HUES48 (cell line): ENCODE results near the gene PNCK.
"Not testable (repeated sequence)": the region's sequence is repeated elsewhere in the genome, so short reads cannot be mapped to it uniquely, and the experiment has no call there.

ENCODE experiments used
- H3K27ac ChIP-seq: one replicate; pipeline ENCODE4 v1.7.0; 2013; ENCODE audit warnings: low read depth, low read length, inconsistent platforms
- H3K27me3 ChIP-seq: 2 replicates; pipeline ENCODE4 v1.6.1; 2013; ENCODE audit warnings: mild to moderate bottlenecking, low read length; ENCODE audit not compliant: control insufficient read depth, insufficient read depth
- H3K36me3 ChIP-seq: 2 replicates; pipeline ENCODE4 v1.6.1; 2013; ENCODE audit warnings: low read length; ENCODE audit not compliant: control insufficient read depth, insufficient read depth
- H3K4me1 ChIP-seq: 2 replicates; pipeline ENCODE4 v1.6.1; 2013; ENCODE audit warnings: mild to moderate bottlenecking, low read length; ENCODE audit not compliant: control insufficient read depth, insufficient read depth
- H3K4me3 ChIP-seq: 2 replicates; pipeline ENCODE4 v1.5.1; 2013; ENCODE audit warnings: mild to moderate bottlenecking, low read depth, low read length
- H3K9ac ChIP-seq: 2 replicates; pipeline ENCODE4 v1.6.1; 2013; ENCODE audit warnings: mild to moderate bottlenecking, low read depth, low read length, moderate library complexity
- H3K9me3 ChIP-seq: 2 replicates; pipeline ENCODE4 v1.6.1; 2013; ENCODE audit warnings: low read length; ENCODE audit not compliant: control insufficient read depth, insufficient read depth

Gene PNCK

GRCh38 chrX:153691032-153691827, 17.6 kb upstream of the PNCK start:
- not testable (repeated sequence) for H3K9ac ChIP-seq

GRCh38 chrX:153690466-153690865, 16.9 kb upstream of the PNCK start:
- Histone ChIP-seq H3K9me3 (peaks cover 14% of the 10 kb centered on the region; the same call in 1 of the 2 replicates), H3K4me1 (peaks cover 9% of the 10 kb centered on the region; the same call in 1 of the 2 replicates), H3K4me3 (0 out of 2 replicates have a peak overlapping the region, but pooled peaks have one; percentile 55), H3K36me3 (peaks cover 24% of the 10 kb centered on the region), H3K27ac (no peak overlapping the region), H3K27me3 (no peaks in the 10 kb centered on the region), H3K9ac (no peak overlapping the region)

More at GRCh38 chrX:153691032-153691827, 17.6 kb upstream of the PNCK start:
- not testable (repeated sequence) for H3K27me3 ChIP-seq, H3K4me3 ChIP-seq, H3K4me1 ChIP-seq, H3K27ac ChIP-seq
- peaks cover 14% of the 10 kb centered on the region; the same call in 1 of the 2 replicates for H3K9me3 ChIP-seq
- H3K36me3 ChIP-seq = peaks cover 31% of the 10 kb centered on the region

DNA sequence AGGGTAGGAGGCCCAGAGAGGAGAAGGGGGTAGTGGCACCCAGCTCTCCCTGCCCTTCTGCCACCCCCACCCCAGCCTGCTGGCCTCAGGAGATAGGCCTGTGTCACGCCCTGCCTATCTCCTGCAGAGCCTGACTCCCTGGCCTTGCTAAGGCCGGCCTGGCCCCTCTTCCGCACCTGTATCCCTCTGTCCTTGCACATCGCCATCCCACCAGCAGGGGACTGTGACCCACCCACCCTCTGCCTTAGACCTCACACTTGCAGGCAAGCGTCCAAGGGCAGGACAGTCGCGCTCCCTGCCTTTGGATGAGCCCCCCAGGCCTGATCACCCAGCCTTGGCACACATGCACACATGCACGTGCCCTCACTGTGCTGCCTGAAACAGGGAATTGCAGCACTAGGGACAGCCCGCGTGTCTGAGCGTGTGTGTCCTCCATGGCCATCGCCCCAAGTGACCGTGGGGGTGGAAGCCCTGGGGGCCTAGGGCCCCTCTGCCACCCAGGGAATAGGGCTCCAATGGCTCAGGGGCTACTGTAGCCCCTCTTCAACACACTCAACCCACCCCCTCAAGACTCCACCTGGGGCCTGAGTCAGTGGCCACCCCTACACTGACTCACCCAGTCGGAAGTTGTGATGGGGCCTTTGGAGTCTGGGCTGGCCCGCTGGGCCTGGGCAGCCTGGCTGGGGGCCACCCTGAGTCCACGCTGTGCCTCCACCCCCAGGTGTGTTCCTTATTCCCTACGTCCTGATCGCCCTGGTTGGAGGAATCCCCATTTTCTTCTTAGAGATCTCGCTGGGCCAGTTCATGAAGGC, 16.2 kb upstream of the PNCK start:
- Histone ChIP-seq H3K4me3 (peak overlapping the region; percentile 55; the same call in 1 of the 2 replicates), H3K4me1 (peaks cover 12% of the 10 kb centered on the region; the same call in 1 of the 2 replicates), H3K27me3 (no peaks in the 10 kb centered on the region), H3K9me3 (peaks cover 14% of the 10 kb centered on the region; the same call in 1 of the 2 replicates), H3K36me3 (peaks cover 24% of the 10 kb centered on the region), H3K9ac (no peak overlapping the region; the same call in 1 of the 2 replicates), H3K27ac (no peak overlapping the region)

DNA sequence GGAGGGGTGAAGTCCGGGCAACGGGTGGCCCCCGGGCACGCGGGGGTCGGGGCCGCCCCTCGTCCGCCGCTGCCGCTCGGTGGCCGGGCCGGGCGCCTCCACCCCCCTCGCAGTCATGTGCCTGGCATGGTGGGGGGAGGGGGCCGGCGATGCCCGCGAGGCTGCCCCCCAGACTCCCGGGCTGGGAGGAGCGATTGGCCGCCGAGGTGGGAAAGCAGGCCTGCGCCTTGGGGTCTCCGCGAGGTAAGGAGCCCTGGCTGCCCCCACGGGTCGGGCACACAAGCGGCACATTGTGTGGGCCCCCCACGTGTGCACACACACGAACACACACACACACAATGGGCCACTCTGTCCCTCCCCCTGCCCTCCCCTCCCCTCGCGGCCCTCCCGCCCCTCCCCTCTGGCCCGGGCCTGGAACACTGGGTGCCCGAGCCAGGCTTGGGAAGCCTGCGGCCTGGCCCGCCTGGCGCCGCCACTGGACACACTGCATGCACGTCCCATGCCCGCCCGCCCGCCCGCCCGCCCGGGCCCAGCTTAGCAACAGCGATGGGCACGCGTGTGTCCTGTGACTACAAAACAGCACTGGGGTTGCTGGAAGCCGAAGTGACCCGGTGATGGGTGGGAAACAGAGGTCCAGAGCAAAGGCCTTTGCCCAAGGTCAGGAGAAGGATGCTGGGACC, 15.4 kb upstream of the PNCK start:
- peak overlapping the region; percentile 55; the same call in 1 of the 2 replicates for H3K4me3 ChIP-seq

DNA sequence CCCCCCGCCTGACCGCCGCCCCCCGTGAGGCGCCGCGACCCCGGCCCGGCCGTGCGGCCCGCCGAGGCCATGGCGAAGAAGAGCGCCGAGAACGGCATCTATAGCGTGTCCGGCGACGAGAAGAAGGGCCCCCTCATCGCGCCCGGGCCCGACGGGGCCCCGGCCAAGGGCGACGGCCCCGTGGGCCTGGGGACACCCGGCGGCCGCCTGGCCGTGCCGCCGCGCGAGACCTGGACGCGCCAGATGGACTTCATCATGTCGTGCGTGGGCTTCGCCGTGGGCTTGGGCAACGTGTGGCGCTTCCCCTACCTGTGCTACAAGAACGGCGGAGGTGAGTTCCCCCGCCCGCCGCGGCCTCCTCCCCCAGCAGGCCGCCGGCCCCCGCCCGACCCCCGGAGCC, 14.9 kb upstream of the PNCK start:
- H3K9ac ChIP-seq = no peak overlapping the region; the same call in 1 of the 2 replicates
- H3K9me3 ChIP-seq = peaks cover 22% of the 10 kb centered on the region
- H3K27ac ChIP-seq = no peak overlapping the region
- H3K36me3 ChIP-seq = peaks cover 24% of the 10 kb centered on the region; the same call in 1 of the 2 replicates
- peak overlapping the region; percentile 55; the same call in 1 of the 2 replicates for H3K4me3 ChIP-seq
- peaks cover 12% of the 10 kb centered on the region; the same call in 1 of the 2 replicates for H3K4me1 ChIP-seq
- H3K27me3 ChIP-seq = no peaks in the 10 kb centered on the region

More for the DNA sequence above, 15.4 kb upstream of the PNCK start:
- Histone ChIP-seq H3K9me3 (peaks cover 17% of the 10 kb centered on the region), H3K4me1 (peaks cover 12% of the 10 kb centered on the region; the same call in 1 of the 2 replicates), H3K27me3 (no peaks in the 10 kb centered on the region), H3K36me3 (peaks cover 24% of the 10 kb centered on the region), H3K9ac (no peak overlapping the region; the same call in 1 of the 2 replicates), H3K27ac (no peak overlapping the region)

GRCh38 chrX:153688071-153688470, 14.5 kb upstream of the PNCK start:
- Histone ChIP-seq H3K9ac (no peak overlapping the region), H3K27ac (no peak overlapping the region), H3K4me1 (peaks cover 12% of the 10 kb centered on the region; the same call in 1 of the 2 replicates), H3K9me3 (peaks cover 24% of the 10 kb centered on the region), H3K27me3 (no peaks in the 10 kb centered on the region), H3K4me3 (no peak overlapping the region), H3K36me3 (peaks cover 21% of the 10 kb centered on the region; the same call in 1 of the 2 replicates)

DNA sequence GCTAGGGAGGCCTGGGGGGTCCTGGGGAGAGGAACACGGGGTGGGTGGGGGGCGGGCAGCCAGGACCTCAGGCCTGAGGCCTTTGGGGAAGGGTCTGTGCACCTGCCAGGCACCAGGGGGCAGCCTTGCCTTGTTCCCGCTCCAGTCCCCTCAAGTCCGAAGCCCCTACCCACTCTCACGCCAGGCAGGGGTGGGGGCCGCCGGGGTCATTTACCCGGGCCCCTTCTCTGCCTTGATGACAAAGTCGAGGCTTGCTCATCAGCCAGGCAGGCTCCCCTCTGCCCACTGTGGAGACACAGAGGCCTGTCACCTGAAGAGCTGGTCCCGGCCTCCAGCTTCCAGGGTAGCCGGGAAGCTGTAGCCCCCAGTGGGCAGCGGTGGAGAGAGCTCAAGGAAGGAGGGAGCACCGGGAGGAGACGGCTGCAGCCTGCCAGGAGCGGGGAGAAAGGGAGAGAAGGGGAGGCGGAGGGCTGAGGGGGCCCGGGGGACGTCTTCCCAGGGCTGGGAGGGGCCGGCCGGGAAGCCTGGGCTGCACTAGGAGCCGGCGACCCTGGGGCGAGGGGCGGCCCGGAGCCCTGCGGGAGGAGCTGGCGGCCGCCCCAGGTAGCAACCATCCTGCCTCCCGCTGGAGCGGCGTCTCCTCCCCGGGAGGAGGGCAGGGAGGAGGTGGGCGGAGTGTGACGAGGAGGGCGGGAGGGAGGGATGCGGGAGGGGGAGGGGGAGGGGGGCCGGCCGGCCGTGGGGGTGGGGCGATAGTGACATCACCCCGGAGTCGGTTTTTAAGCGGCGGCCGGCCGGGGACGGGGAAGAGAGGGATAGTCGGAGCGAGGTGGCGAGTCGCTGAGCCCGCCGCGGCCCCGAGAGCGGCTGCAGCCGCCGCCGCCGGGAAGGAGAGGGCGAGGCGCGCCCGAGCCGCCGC, 13.8 kb upstream of the PNCK start, which contains the start of gene SLC6A8:
Gene SLC6A8 (plus strand): TSS at position 806 of the 919 bp plus-strand sequence. CDS start 649 bp downstream, outside the sequence.
- H3K4me3 ChIP-seq = peak within 1 kb of the TSS; percentile 55; the same call in 1 of the 2 replicates
- peaks cover 15% of the 10 kb centered on the region; the same call in 1 of the 2 replicates for H3K36me3 ChIP-seq
- H3K9me3 ChIP-seq = peaks cover 24% of the 10 kb centered on the region
- no peaks in the 10 kb centered on the region for H3K27me3 ChIP-seq
- H3K27ac ChIP-seq = peak within 1 kb of the TSS; percentile 76
- H3K4me1 ChIP-seq = peaks cover 12% of the 10 kb centered on the region; the same call in 1 of the 2 replicates
- H3K9ac ChIP-seq = no peak within 1 kb of the TSS; the same call in 1 of the 2 replicates

DNA sequence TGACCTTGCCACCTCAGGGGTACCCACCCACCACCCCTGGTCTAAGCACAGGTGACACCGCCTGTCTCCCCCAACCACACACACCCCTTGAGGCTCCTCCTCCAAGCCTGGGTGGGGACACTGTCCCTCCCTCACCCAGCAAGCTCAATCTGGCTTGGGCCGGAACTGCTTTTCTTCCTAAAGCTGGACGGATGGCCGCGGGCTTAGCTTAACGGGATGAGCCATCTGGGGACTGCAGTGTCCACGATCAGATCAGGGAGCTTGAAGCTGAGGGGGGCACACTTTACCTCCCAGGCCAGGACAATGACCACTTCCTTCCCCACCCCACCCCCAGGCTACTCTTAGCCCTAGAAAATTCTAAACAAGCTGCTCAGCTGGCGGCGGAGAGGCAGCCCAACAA, 13.1 kb upstream of the PNCK start:
- peaks cover 19% of the 10 kb centered on the region for H3K9me3 ChIP-seq
- H3K36me3 ChIP-seq = peaks cover 14% of the 10 kb centered on the region; the same call in 1 of the 2 replicates
- no peak overlapping the region for H3K9ac ChIP-seq
- no peak overlapping the region for H3K4me3 ChIP-seq
- H3K4me1 ChIP-seq = peaks cover 12% of the 10 kb centered on the region; the same call in 1 of the 2 replicates
- H3K27ac ChIP-seq = peak overlapping the region; percentile 76
- no peaks in the 10 kb centered on the region for H3K27me3 ChIP-seq

DNA sequence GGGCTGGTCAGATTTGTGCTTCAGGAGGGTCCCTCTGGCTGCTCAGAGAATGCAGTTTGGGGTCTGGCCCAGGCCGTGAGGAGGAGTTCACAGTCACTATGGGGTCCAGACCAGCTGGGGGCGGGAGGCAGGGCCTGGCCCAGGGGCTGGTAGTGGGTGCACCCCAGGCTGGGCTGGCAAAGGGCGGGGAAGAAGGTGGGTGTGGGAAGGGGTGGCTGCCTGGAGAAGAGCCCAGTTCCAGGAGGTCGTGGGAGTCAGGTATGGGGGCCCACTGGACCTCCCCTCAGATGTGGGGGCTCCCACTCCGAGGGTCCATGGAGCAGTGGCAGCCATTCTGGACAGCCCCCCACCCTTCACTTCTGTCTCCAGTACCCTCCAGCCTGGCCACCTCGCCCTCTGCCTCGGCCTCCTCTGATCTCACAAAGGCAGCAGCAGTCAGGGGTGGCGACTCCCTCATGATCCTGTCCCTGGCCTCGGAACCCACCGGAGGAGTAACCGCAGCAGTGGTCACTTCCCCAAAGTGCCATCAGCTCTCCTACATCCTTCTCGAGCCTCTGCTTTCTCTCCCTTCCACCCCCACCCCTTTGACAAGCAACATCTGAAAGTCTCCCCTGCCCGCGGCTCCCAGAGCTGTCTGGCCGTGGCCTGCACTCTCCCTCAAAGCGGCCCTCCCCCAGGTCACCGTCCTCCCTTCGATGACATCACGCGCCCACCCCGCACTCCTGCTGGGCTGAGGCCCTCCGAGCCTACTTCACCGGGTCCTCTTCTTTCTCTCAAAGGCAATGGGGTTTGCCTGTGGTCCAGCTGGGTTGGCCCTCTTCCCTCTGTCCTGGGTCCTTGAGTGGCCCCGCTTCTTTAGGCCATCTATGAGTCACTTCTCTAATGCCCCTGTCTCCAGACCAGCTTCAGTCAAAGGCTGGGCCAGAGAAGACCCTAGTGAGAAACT, 12.4 kb upstream of the PNCK start:
- Histone ChIP-seq H3K4me3 (peak overlapping the region; percentile 17), H3K9me3 (peaks cover 23% of the 10 kb centered on the region), H3K9ac (no peak overlapping the region), H3K27me3 (no peaks in the 10 kb centered on the region), H3K36me3 (peaks cover 8% of the 10 kb centered on the region; the same call in 1 of the 2 replicates), H3K4me1 (peaks cover 12% of the 10 kb centered on the region; the same call in 1 of the 2 replicates), H3K27ac (peak overlapping the region; percentile 90)
